ENCODE results near the gene LST1. TPM values are rescaled to one million over a fixed set of nuclear protein-coding genes. Genes with fewer than 3 reads are reported as not detected.

LST1 gene
- total RNA-seq, 1 experiment from 2014 or later: 1.6 TPM

GRCh38 chr6:31546958-31547726, 38.9 kb upstream of the LST1 start, which contains the start of gene NFKBIL1:
TSS of gene NFKBIL1 (plus strand) at chr6:31547608. CDS start at chr6:31547695, 87 bp downstream.
- CTCF ChIA-PET: interaction anchor here (0.6 kb wide), 3 partner anchors 33 to 58 kb away, joined by 3 to 13 read pairs (median 5); no protein-coding TSS in a partner anchor
- Histone ChIP-seq H3K79me2 (ENCODE audit: low read depth) (peaks cover 29% of the 10 kb centered on the region), H3K27ac (peak within 1 kb of the TSS; percentile 89), H3K4me1 (replicated peaks; ENCODE audit: insufficient read depth) (peaks cover 18% of the 10 kb centered on the region), H3K4me2 (peak within 1 kb of the TSS; percentile 88), H2AFZ (peak within 1 kb of the TSS; percentile 78), H3K27me3 (ENCODE audit: insufficient read depth, low read depth) (no peaks in the 10 kb centered on the region), H3K9me3 (ENCODE audit: insufficient read depth, low read depth) (no peaks in the 10 kb centered on the region), H3K36me3 (ENCODE audit: low read depth) (peaks cover 12% of the 10 kb centered on the region; the same call in 1 of the 2 replicates), H3F3A (ENCODE audit: insufficient read depth, low read depth) (peaks cover 17% of the 10 kb centered on the region; the same call in 1 of the 2 replicates), H3K9me2 (ENCODE audit: insufficient read depth) (no peaks in the 10 kb centered on the region), H4K20me1 (ENCODE audit: insufficient read depth) (no peaks in the 10 kb centered on the region), H3K4me3 (peak within 1 kb of the TSS; percentile 78)
- TF ChIP-seq CTCF (conservative IDR thresholded peaks at IDR 0.05) (peak; percentile 23; the same call in 1 of the 2 replicates), EZH2 (IDR thresholded peaks at IDR 0.05; ENCODE audit: low read depth) (no peak)
- BruUV-seq (replicated peaks): no TSS peak
- POLR2A ChIA-PET (ENCODE audit: unreplicated experiment): interaction anchor here (0.5 to 0.6 kb wide), 4 partner anchors 106 to 118 kb away, joined by 3 to 18 read pairs (median 10); partner anchors contain the start of genes BAG6, C6orf47 and GPANK1
- peak; percentile 88 to 89 for DNase-seq
- intact Hi-C loops (cut with micrococcal nuclease; ENCODE audit: unreplicated experiment): loop anchor here (1.0 to 10.0 kb wide), 10 partner anchors 51 to 1321 kb away; partner anchors contain the start of genes CLIC1, GPANK1, GPSM3 and HSPA1B

- POLR2A ChIA-PET (ENCODE audit: unreplicated experiment): interaction anchor here (0.6 kb wide), 1 partner anchor 49 kb away, joined by 6 read pairs; no protein-coding TSS in a partner anchor
- TSS peak; percentile 46 for BruUV-seq (replicated peaks)
- peak overlapping the region; percentile 78 for H3K4me3 ChIP-seq
- peaks cover 12% of the 10 kb centered on the region; the same call in 1 of the 2 replicates for H3F3A ChIP-seq (ENCODE audit: insufficient read depth, low read depth)
- peak overlapping the region; percentile 89 for H3K27ac ChIP-seq
- intact Hi-C loops (cut with micrococcal nuclease; ENCODE audit: unreplicated experiment): loop anchor here (2.0 to 10.0 kb wide), 6 partner anchors 117 to 865 kb away; partner anchors contain the start of genes CLIC1, GPANK1, GPSM3 and HSPA1B
- H3K4me2 ChIP-seq: peak overlapping the region; percentile 88
- H3K9me2 ChIP-seq (ENCODE audit: insufficient read depth): no peaks in the 10 kb centered on the region
- TF ChIP-seq CTCF (conservative IDR thresholded peaks at IDR 0.05): no peak
- no peak for TF ChIP-seq EZH2 (IDR thresholded peaks at IDR 0.05; ENCODE audit: low read depth)
- H2AFZ ChIP-seq: peak overlapping the region; percentile 78
- CTCF ChIA-PET: interaction anchor here (0.6 to 1.4 kb wide), 2 partner anchors 32 to 49 kb away, joined by 3 read pairs; no protein-coding TSS in a partner anchor
- peaks cover 24% of the 10 kb centered on the region for H3K79me2 ChIP-seq (ENCODE audit: low read depth)
- H3K4me1 ChIP-seq (replicated peaks; ENCODE audit: insufficient read depth): peaks cover 16% of the 10 kb centered on the region
- H3K9me3 ChIP-seq (ENCODE audit: insufficient read depth, low read depth): no peaks in the 10 kb centered on the region
- H4K20me1 ChIP-seq (ENCODE audit: insufficient read depth): no peaks in the 10 kb centered on the region
- no peaks in the 10 kb centered on the region for H3K27me3 ChIP-seq (ENCODE audit: insufficient read depth, low read depth)
- DNase-seq: no peak
- H3K36me3 ChIP-seq (ENCODE audit: low read depth): peaks cover 12% of the 10 kb centered on the region; the same call in 1 of the 2 replicates
These were observed 38.1 kb upstream of the LST1 start for GRCh38 chr6:31547727-31548543.

- no peaks in the 10 kb centered on the region for H3K9me2 ChIP-seq (ENCODE audit: insufficient read depth)
- H4K20me1 ChIP-seq (ENCODE audit: insufficient read depth): no peaks in the 10 kb centered on the region
- no peak overlapping the region for H2AFZ ChIP-seq
- no peak for DNase-seq
- peaks cover 19% of the 10 kb centered on the region for H3K79me2 ChIP-seq (ENCODE audit: low read depth)
- no peaks in the 10 kb centered on the region for H3K9me3 ChIP-seq (ENCODE audit: insufficient read depth, low read depth)
- no peak overlapping the region for H3K27ac ChIP-seq
- intact Hi-C loops (cut with micrococcal nuclease; ENCODE audit: unreplicated experiment): loop anchor here (10.0 kb wide), 3 partner anchors 186 to 646 kb away; partner anchors contain the start of genes CLIC1, GPSM3, HSPA1B and PBX2
- H3K27me3 ChIP-seq (ENCODE audit: insufficient read depth, low read depth): no peaks in the 10 kb centered on the region
- H3K36me3 ChIP-seq (ENCODE audit: low read depth): peaks cover 12% of the 10 kb centered on the region; the same call in 1 of the 2 replicates
- no peak for TF ChIP-seq CTCF (conservative IDR thresholded peaks at IDR 0.05)
- no peak for TF ChIP-seq EZH2 (IDR thresholded peaks at IDR 0.05; ENCODE audit: low read depth)
- no TSS peak for BruUV-seq (replicated peaks)
- CTCF ChIA-PET: interaction anchor here (1.4 kb wide), 1 partner anchor 49 kb away, joined by 3 read pairs; no protein-coding TSS in a partner anchor
- peaks cover 7% of the 10 kb centered on the region; the same call in 1 of the 2 replicates for H3F3A ChIP-seq (ENCODE audit: insufficient read depth, low read depth)
- peak overlapping the region; percentile 78 for H3K4me3 ChIP-seq
- peaks cover 10% of the 10 kb centered on the region for H3K4me1 ChIP-seq (replicated peaks; ENCODE audit: insufficient read depth)
- peak overlapping the region; percentile 88 for H3K4me2 ChIP-seq
- POLR2A ChIA-PET (ENCODE audit: unreplicated experiment): interaction anchor here (0.6 kb wide), 1 partner anchor 48 kb away, joined by 6 read pairs; no protein-coding TSS in a partner anchor
These were observed 37.6 kb upstream of the LST1 start for GRCh38 chr6:31548544-31548873.

All from PC-9 (cell line).